Measurements from ENCODE around the gene MKLN1.
A peak's percentile ranks its signal among the peaks of the same experiment; 100 is the strongest.

Gene MKLN1

DNA sequence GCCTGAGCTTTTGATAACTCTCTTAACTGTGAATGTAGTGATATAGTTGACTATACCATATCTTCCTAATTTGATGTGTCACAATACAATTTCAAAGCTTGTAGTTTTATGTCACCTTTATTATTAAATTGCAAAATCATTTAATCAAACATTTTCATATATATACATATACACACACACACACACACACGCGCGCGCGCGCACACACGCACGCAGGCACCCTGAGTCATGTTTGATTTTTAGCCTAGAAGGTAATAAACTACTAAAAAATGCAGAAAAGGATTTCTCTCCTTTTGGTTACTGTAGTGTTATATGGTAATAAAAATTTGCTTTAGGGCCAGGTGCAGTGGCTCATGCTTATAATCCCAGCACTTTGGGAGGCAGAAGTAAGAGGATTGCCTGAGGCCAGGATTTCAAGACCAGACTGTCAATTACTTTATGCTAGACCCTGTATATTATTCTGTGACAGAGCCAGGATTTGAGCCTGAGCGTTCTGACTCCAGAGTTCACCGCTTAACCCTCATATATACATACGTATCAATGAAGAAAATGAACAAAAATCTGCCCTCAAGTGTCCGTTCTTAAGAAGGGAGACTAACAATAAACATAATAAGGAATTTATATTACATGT, 139.2 kb downstream of the MKLN1 start:
- DNase-seq (ENCODE audit: low spot score) = no peak

DNA sequence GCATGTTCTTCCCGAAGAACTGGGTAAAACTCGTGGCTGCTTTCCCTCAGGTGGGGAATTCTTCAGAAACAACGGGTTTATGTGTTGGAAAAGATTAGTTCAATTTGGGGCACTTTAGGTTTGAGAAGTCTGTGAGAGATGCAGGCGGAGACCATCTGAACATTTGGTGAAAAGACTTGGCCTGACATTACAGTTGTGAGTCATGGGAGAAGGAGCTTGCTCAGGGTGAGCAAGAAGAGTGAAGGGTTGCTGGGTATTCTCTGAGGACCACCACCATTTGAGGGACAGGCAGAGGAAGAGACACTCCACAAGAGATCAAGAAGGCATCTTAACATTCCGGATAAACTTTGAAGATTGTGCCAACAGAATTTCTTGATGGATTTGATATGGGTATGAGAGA, 140.1 kb downstream of the MKLN1 start:
- DNase-seq (ENCODE audit: low spot score) = no peak

DNA sequence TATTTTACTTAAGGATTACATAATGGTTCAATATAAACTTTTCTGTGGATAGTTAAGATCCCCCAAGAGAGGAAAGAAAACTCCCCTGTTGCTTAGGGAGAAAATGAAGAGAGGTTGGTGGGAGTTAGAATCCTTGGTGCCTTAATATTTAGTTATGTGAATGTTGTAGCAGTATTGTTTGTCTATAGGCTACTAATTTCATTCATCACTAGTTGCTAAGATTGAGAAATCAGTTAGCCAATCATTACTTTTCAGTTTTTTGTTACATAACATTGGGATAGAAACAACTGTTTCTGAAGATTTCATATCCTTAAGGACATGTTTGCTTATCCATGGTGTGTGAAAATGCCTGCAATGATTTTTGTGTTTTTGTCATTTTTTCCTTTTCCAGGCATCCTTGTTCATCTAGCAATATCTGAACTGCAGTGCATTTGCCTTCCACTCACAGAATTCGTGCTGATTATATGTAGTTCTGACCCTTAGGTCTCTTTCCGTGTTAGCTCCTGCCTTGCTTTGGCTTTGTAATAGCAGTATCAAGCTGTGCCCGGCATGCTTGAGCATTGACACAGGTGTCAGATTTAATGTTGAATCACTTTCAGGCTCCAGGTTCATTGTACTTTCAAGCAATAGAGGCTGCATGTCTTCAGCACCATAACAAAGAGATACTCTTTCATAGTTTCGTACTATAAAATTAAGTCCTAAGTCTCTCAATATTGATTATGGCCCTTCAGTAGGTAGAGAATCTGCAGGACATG, 143.8 kb downstream of the MKLN1 start:
- peak; percentile 36 for DNase-seq (ENCODE audit: low spot score)

DNA sequence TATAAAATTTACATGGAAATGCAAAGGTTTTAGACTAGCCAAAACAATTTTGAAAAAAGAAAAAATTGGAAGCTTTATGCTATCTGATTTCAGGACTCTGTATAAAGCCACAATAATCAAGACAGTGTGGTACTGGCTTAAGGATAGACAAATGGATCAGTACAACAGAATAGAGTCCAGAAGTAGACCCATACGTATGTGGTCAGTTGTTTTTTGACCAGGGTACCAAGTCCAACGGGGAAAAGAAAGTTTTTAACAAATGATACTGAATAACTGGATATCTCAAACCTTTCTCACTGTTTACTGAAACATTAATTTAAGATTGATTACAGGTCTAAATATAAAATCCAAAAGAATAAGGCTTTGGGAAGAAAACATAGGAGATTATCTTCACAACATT, 149.1 kb downstream of the MKLN1 start:
- no peak for DNase-seq (ENCODE audit: low spot score)

DNA sequence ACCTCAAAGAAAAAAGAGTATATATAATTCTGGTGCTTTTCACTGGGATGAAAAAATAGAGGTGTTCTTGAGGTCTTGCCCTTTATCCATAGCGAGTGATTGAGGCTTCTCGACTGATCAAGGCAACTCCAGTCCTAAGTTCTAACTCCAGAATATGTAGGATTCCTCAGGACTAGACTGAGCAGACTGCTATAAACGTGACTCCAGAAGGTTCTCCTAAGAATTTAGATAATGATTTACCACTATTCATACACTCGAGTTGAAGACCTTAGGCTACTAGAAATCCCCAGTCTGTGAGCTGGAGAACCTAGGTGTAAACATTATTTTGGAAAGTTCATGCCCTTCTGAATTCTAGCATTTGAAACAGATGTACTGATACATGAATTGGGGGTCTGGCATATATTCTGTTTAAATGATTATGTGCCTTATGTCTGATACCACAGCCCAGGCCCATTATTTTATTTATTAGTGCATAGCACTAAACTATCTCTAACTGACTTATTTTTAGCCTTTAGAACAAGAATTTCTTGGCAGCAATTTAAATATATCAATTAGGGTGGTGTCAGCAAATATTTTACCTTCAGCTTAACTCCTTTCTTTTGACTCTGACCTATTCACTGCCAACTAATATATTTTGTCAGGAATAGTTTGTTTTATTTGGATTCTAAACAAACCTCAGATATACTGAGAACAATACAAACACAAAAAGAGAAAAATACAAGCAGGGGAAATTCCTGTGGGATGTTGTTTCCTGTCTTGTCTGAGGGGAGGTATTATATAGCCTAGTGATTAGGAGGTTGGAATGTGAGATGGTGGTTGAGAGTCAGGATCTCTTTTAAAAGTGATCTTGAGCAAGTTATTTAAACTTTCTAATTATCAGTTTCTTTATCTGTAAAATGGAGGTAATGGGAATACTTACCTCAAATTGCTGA, 153.0 kb downstream of the MKLN1 start:
- DNase-seq (ENCODE audit: low spot score) = no peak

DNA sequence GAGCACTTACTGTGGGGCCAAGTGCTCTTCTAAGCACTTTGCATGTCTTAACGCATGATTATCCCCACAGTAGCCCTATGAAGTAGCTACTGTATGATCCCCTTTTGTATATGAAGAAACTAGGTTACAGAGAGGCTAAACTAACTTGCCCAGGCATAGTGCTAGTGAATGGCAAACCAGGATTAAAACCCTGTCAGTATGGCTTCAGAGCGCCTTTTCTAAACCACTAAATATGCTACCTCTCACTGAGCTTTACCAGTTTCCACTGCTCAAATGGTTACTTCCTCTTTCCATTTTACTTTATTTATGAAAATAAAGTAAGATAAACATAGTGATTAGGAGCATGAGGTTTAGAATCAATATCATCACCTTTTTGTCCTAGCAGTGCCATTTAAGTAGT, 155.1 kb downstream of the MKLN1 start:
- DNase-seq (ENCODE audit: low spot score) = no peak

DNA sequence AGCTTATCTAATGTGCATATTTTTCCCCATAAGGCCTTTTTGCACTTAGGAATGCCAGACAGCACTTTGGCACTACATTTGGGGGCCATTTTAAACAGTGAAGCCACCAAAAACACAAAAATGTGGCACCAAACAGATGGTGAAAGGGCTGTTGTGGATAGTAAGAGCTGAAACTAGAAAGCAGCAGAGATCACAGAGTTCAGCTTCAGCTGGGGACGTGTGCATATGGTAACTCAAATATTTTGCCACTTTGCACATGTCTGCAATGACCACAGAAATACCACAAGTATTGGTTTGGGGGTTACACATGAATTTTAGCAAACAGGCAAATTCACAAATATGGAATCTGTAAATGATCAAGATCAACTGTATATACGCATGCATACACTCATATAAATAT, 155.9 kb downstream of the MKLN1 start:
- DNase-seq (ENCODE audit: low spot score) = no peak

DNA sequence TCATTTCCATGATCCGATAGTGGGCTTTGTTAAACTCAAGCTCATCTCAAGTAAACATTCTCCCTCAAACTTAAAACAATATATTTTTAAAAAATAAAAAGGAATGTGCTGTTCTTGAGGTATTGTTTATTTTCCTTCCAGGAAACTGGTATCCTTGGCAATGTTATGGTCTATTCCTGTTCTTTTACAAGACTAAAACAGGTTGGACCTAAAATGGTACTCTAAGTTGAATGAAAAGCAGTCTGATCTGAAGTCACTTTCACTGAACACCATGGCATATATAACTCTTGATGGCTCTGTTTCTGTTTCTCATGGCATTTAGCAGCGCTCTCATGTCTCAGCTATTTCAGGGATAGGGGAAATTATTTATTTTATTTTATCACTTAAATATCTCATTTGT, 158.7 kb downstream of the MKLN1 start:
- no peak for DNase-seq (ENCODE audit: low spot score)

DNA sequence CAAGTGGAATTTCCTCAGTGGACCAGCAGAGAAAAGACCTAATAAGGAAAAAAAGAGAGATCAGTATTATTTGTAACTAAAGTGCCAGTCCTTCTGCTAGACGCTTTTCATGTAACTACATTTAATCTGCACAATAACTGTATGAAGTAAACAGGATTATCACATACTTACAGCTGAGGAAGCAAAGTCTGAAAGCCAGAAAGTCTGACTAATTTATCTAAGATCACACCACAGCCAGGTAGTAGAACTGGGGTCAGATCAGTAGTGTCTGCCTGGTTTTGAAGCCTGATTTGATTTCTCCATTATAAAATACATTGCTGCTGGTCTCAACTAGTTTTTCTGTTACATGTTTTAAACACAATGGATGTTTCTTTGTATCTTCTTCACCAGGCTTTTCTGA, 159.5 kb downstream of the MKLN1 start:
- DNase-seq (ENCODE audit: low spot score) = no peak

DNA sequence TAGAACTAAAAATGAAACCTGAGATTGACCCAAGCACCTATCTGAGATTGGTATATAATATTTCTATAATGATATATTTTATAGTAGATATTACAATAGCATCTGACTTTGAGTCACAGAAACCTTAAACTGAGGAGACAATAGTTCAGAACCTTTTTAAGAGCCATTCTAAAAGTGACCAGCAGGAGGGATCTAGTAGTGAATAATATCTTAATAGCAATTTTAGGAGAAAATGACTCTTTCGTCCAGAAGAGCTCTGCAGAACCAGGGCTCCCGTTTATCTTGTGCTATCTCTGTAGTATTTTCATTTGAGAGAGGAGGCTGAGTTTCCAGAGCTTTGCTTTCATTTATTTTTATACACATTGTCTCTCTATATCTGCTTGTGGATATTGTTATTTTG, 160.7 kb downstream of the MKLN1 start:
- DNase-seq (ENCODE audit: low spot score) = no peak

DNA sequence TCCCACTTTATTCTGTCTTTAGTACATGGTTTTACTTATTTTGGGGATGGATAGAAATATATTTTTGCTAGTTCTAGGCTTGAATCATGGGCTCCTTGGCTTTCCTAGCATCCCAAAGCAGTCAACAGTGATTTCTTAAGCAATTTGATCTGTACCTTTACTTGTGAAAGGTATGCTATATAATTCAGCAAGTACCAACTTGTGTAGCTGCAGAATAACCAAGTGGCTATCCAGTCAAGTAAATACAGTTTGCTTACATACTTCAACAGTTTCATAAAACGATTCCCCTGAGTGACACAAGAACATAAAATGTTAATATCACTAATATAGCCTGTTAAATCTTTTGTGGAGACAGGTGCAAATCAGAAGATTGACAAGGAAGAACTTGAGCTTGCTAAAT, 161.5 kb downstream of the MKLN1 start:
- DNase-seq (ENCODE audit: low spot score) = no peak

DNA sequence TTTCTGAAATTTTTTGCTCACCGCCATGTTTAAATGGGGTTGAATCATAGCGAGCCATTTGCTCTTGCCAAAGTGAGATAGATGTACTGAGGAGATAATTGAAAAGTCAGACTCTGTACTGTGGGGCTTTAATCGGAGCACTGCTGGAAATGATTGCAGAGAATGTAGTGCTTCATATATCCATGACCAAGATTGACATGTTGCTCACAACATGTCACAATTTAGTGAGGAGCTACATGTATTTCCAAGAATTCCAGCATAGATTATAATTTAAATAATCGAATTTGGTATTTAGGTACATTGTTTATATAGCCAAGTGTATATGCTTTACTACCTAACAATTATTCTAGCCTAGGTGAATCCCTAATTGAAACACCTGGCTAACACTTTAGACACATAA, 162.2 kb downstream of the MKLN1 start:
- DNase-seq (ENCODE audit: low spot score) = no peak

DNA sequence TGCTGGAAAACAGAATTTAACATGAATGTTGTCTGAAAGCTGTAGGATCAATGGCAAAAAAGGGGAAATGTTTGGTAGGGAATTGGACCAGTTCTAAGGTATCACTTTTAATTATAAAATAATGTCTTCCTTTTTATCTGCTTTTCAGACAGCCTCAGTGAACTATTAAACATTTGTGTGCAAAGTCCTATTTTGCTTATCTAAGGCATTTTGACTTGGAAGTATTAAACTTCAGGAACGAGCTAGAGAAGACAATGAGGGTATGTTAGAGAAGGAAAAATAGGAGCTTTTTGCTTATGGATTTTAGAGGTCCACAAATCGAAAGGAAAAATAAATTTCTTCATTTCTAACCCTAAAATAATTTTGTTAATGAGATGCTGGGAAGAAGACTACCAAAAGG, 165.4 kb downstream of the MKLN1 start:
- DNase-seq (ENCODE audit: low spot score) = no peak

DNA sequence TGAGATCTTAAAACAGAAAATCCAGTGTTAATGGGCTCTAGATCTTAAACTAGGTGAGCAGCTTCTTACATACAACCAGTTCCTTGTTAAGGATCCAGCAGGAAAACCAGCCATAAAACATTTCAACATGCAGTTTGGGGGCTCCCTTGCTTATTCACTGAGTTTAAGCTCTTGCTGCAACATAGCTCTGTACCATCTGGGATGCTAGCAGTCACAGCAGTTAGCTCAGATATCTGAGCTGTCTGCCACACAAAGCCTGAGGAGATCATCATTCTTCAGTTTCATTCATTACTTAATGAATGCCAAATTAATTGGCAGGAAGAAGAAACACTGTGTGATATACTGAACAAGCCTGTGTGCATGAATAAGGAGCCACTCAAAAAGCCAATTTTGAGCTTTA, 165.9 kb downstream of the MKLN1 start:
- DNase-seq (ENCODE audit: low spot score) = no peak

DNA sequence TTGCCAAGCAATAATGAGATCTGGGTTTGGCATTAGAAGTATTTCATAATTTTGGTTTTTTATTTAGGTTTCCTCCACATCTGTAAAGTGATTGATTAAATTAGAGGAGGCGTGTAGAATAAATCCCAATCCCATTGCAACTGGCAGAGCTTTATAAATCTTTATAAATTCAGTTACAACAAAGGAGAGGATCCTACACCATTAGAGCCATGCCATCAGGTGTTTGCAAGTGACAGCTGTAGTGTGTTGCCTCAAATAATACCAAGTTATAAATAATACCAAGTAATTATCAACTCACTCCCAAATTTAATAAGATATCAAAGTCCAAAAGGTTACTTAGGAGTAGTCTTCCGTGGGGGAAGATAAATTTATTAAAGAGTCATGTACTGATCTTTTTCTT, 166.5 kb downstream of the MKLN1 start:
- DNase-seq (ENCODE audit: low spot score) = no peak

DNA sequence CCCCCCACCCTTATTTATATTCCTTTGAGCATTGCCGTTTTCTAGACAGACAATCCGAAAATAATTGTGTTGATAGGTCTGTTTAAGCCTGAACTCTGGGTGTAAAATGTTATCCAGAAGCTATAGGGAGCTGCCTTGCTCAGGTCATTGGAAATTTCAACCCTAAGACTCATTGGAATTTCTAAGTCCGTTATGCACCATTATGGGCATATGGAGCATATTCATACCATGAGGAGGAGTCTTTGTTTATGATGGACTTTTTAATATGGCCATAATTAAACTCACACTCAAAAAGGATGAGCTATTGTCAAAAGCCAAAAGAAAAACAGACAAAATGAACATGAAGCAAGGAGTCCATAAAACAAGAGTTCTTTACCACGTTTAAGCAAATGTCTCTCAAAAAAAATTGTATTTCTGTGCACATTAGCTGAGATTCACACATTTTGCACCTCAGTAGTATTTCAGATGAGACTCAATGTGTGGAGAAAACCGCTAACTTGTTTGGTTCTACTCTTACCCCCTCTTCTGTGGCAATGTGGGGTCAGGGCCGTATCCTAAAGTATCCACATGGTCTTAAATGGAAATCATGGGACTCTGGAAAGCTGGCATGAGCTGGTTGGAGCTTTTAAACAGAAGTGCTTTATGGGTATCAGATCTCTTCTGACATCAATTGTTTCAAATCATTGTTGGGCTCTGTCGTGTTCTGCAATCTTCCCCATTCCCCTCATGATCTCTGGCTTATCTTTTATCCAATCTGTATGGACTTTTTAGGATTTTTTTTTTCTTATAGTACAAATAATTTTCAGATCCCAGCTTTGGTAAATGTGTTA, 168.2 kb downstream of the MKLN1 start:
- no peak for DNase-seq (ENCODE audit: low spot score)

DNA sequence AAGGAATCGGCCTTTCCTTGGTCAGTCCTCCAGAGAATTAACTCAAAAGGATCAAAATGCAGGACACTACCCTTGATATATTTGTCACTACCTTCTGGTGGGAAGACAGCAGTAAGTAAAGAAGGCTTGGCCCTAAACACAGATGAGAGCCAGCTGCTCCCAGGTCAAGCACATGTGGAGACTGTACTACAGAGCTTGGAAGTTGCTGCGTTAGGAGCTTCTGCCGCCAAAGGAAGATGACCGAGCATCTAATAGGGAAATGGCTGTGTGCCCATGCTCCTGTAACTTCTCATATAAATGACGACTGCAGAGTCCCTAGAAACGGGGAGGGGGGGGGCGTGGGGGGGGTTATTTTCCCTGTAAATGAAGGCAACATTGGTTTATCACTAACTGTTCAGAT, 169.8 kb downstream of the MKLN1 start:
- DNase-seq (ENCODE audit: low spot score) = no peak

DNA sequence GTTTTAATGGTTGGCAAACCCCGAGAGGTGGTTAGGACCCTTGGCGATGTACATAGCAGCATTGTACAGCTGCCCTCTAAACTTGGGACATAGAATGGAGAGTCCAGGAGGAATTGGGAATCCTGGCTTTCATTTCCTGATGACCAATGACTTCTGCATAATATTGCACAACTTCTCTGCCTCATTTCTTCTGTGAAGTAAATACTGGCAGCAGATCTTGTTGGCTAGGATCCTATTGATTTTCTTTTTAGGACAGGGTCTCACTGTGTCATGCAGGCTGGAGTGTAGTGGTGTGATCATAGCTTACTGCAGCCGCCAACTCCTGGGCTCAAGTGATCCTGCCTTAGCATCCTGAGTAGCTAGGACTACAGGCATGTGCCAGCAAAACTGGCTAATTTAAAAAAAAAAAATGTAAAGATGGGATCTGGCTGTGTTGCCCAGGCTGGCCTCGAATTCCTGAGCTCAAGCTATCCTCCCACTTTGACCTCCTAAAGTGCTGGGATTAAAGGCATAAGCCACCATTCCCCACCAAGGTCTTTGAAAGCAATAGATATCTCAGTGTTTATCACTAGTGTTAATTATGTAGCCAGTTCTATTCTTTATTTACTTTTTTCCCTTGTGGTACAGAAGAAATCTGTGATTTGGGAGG, 170.7 kb downstream of the MKLN1 start:
- DNase-seq (ENCODE audit: low spot score) = no peak

DNA sequence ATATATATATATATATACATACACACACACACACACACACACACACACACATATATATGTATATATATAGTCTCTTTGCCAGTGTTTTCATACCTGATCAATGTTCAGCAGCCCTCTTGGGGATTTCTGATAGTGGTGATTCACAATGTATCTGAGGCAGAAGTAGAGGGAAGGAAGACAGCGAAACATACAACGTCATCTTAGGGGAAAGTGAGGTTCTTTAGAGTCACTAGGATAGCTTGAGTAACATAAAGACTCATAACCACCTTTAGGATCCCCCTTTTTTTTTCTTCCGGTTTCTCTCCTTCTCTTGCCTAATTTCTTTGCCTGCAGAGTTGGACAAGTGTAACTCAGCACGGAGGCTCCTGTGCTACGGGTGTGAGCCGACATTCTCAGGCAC, 172.1 kb downstream of the MKLN1 start:
- no peak for DNase-seq (ENCODE audit: low spot score)

DNA sequence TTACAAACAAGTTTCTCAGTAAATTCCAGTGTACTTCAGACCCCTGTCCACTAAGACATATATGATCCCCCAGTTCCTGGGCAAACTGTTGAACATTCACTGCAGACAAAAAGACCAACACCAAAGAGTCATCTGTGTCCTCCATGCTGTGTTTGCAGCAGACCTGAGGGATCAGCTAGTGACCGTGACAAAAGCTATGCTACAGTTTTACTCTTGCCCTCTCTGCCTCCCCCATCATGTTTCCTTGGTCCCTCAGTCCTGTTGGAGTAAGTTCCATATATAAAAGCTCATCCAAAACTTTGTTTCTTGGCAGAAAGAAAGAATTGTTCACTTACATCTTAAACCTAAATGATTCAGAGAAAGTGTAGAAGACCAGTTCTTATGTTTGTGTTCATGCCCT, 172.7 kb downstream of the MKLN1 start:
- no peak for DNase-seq (ENCODE audit: low spot score)

DNA sequence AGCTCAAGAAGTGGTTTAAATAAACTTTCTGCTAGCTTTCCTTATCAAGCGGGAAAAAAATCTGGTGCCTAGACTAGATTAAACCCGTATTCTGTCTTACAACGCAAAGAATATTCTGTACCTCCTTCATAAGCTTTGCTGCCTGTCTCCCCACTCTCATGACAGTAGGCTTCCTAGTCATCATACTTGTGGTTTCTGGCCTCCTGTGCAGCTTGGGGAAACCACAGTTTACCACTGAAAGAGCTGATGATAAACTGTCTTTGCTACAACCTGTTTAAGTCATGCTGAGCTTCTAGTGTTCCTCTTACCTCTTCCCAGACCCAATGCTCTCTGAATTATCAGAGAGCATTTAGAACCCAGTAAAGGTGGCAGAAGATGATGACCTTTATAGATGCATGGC, 173.7 kb downstream of the MKLN1 start:
- DNase-seq (ENCODE audit: low spot score) = no peak

Measured in iPS-NIHi11 (cell line).